Measurements from ENCODE around the gene PPP2R3C. TPM values are rescaled to one million over a fixed set of nuclear protein-coding genes. Genes with fewer than 3 reads are reported as not detected.

Gene PPP2R3C
- total RNA-seq, 1 experiment from 2014 or later = 15.2 TPM

- CTCF ChIA-PET = no interaction called here
- H3K4me2 ChIP-seq (ENCODE audit: low read length) = no peak overlapping the region
- intact Hi-C loops (cut with micrococcal nuclease) = no loop called here
- ATAC-seq (no peak), DNase-seq (no peak)
- no peak overlapping the region for H3K4me3 ChIP-seq (ENCODE audit: low read length)
- H3K9me2 ChIP-seq (replicated peaks; ENCODE audit: low read length) = no peaks in the 10 kb centered on the region
- no peak overlapping the region for H3K9ac ChIP-seq (ENCODE audit: low read length)
- peaks cover 4% of the 10 kb centered on the region; the same call in 1 of the 2 replicates for H3K36me3 ChIP-seq (ENCODE audit: low read depth, low read length)
- peaks cover 34% of the 10 kb centered on the region for H3K4me1 ChIP-seq (ENCODE audit: insufficient read depth, low read length)
- no peaks in the 10 kb centered on the region for H3K9me3 ChIP-seq (ENCODE audit: low read length)
- TF ChIP-seq EZH2phosphoT487 (IDR thresholded peaks at IDR 0.05; ENCODE audit: borderline replicate concordance, low read length) (no peak), CTCF (conservative IDR thresholded peaks at IDR 0.05; ENCODE audit: low read depth, low read length) (no peak), EZH2 (IDR thresholded peaks at IDR 0.05; ENCODE audit: low read length, unreplicated experiment) (no peak)
- H3K79me2 ChIP-seq (ENCODE audit: low read length) = peaks cover 20% of the 10 kb centered on the region
- H4K20me1 ChIP-seq (ENCODE audit: low read length) = no peaks in the 10 kb centered on the region
- H3F3A ChIP-seq (ENCODE audit: low read length, unreplicated experiment) = no peaks in the 10 kb centered on the region
- no peaks in the 10 kb centered on the region for H3K27me3 ChIP-seq (ENCODE audit: low read length)
- no peak overlapping the region for H2AFZ ChIP-seq (ENCODE audit: low read length)
- BruUV-seq (replicated peaks) = no TSS peak
- no peak overlapping the region for H3K27ac ChIP-seq (ENCODE audit: low read length)
- POLR2A ChIA-PET (ENCODE audit: unreplicated experiment) = no interaction called here
Measured at GRCh38 chr14:35052637-35053036, 69.2 kb downstream of the PPP2R3C start.

GRCh38 chr14:35051796-35052195, 70.0 kb downstream of the PPP2R3C start:
- no peaks in the 10 kb centered on the region for H3K27me3 ChIP-seq (ENCODE audit: low read length)
- intact Hi-C loops (cut with micrococcal nuclease) = no loop called here
- BruUV-seq (replicated peaks) = no TSS peak
- H3K27ac ChIP-seq (ENCODE audit: low read length) = peak overlapping the region; percentile 46
- ATAC-seq (peak; percentile 88), DNase-seq (peak; percentile 78)
- H3K4me1 ChIP-seq (ENCODE audit: insufficient read depth, low read length) = peaks cover 35% of the 10 kb centered on the region
- no peaks in the 10 kb centered on the region for H3F3A ChIP-seq (ENCODE audit: low read length, unreplicated experiment)
- POLR2A ChIA-PET (ENCODE audit: unreplicated experiment) = interaction anchor here (0.6 to 1.0 kb wide), 3 partner anchors 8 to 474 kb away, joined by 4 to 6 read pairs (median 4); partner anchors contain the start of gene PPP2R3C
- H3K79me2 ChIP-seq (ENCODE audit: low read length) = peaks cover 29% of the 10 kb centered on the region
- CTCF ChIA-PET = interaction anchor here (0.5 to 1.0 kb wide), 3 partner anchors 9 to 179 kb away, joined by 3 to 6 read pairs (median 3); no protein-coding TSS in a partner anchor
- H3K4me3 ChIP-seq (ENCODE audit: low read length) = no peak overlapping the region
- peak overlapping the region; percentile 48 for H3K4me2 ChIP-seq (ENCODE audit: low read length)
- H2AFZ ChIP-seq (ENCODE audit: low read length) = no peak overlapping the region
- H3K9me3 ChIP-seq (ENCODE audit: low read length) = no peaks in the 10 kb centered on the region
- no peaks in the 10 kb centered on the region for H3K9me2 ChIP-seq (replicated peaks; ENCODE audit: low read length)
- peaks cover 4% of the 10 kb centered on the region; the same call in 1 of the 2 replicates for H3K36me3 ChIP-seq (ENCODE audit: low read depth, low read length)
- TF ChIP-seq EZH2phosphoT487 (IDR thresholded peaks at IDR 0.05; ENCODE audit: borderline replicate concordance, low read length) = no peak
- TF ChIP-seq EZH2 (IDR thresholded peaks at IDR 0.05; ENCODE audit: low read length, unreplicated experiment) = no peak
- TF ChIP-seq CTCF (conservative IDR thresholded peaks at IDR 0.05; ENCODE audit: low read depth, low read length) = no peak
- no peak overlapping the region for H3K9ac ChIP-seq (ENCODE audit: low read length)
- no peaks in the 10 kb centered on the region for H4K20me1 ChIP-seq (ENCODE audit: low read length)

GRCh38 chr14:35050652-35051051, 71.1 kb downstream of the PPP2R3C start:
- H3K9ac ChIP-seq (ENCODE audit: low read length) = no peak overlapping the region
- H4K20me1 ChIP-seq (ENCODE audit: low read length) = no peaks in the 10 kb centered on the region
- H3K4me1 ChIP-seq (ENCODE audit: insufficient read depth, low read length) = peaks cover 35% of the 10 kb centered on the region
- no peaks in the 10 kb centered on the region for H3K27me3 ChIP-seq (ENCODE audit: low read length)
- no peak for TF ChIP-seq CTCF (conservative IDR thresholded peaks at IDR 0.05; ENCODE audit: low read depth, low read length)
- TF ChIP-seq EZH2 (IDR thresholded peaks at IDR 0.05; ENCODE audit: low read length, unreplicated experiment) = no peak
- no peak for TF ChIP-seq EZH2phosphoT487 (IDR thresholded peaks at IDR 0.05; ENCODE audit: borderline replicate concordance, low read length)
- peak overlapping the region; percentile 44 for H3K4me2 ChIP-seq (ENCODE audit: low read length)
- peak overlapping the region; percentile 36 for H3K27ac ChIP-seq (ENCODE audit: low read length)
- no peaks in the 10 kb centered on the region for H3K9me3 ChIP-seq (ENCODE audit: low read length)
- ChIA-PET POLR2A (ENCODE audit: unreplicated experiment) (interaction anchor here (0.5 to 0.7 kb wide), 2 partner anchors 39 to 63 kb away, joined by 4 to 11 read pairs; no protein-coding TSS in a partner anchor), CTCF (interaction anchor here (1.0 kb wide), 1 partner anchor 26 kb away, joined by 3 read pairs; no protein-coding TSS in a partner anchor)
- no peaks in the 10 kb centered on the region for H3F3A ChIP-seq (ENCODE audit: low read length, unreplicated experiment)
- H3K36me3 ChIP-seq (ENCODE audit: low read depth, low read length) = peaks cover 4% of the 10 kb centered on the region; the same call in 1 of the 2 replicates
- H3K4me3 ChIP-seq (ENCODE audit: low read length) = no peak overlapping the region
- peak; percentile 75 for DNase-seq
- H2AFZ ChIP-seq (ENCODE audit: low read length) = no peak overlapping the region
- intact Hi-C loops (cut with micrococcal nuclease) = no loop called here
- no peaks in the 10 kb centered on the region for H3K9me2 ChIP-seq (replicated peaks; ENCODE audit: low read length)
- peak; percentile 16 for ATAC-seq
- BruUV-seq (replicated peaks) = no TSS peak
- H3K79me2 ChIP-seq (ENCODE audit: low read length) = peaks cover 31% of the 10 kb centered on the region
